Stimulated activated CD8-positive, alpha-beta memory T cell treated with anti-CD3 and anti-CD28 coated beads, Interleukin-15, amount 100 ng/mL, for 24 hours (primary cell): ENCODE data around the gene PMS2.
"Not testable (repeated sequence)": the region's sequence is repeated elsewhere in the genome, so short reads cannot be mapped to it uniquely, and the experiment has no call there.

Experiments
- DNase-seq: peaks from one replicate; pipeline ENCODE4 v3.0.0-alpha.2; 2020; ENCODE audit warnings: low read depth

PMS2 gene

GRCh38 chr7:6008668-6009611, at the start of gene PMS2, which contains the start of gene AIMP2:
PMS2 (minus strand) TSS chr7:6009049; CDS start chr7:6009019, 30 bp downstream.
AIMP2 (plus strand) TSS chr7:6009272; CDS start chr7:6009364, 92 bp downstream.
- peak; percentile 81 for DNase-seq

- DNase-seq: no peak
Measured at GRCh38 chr7:6057316-6058129, 48.7 kb upstream of the PMS2 start.

GRCh38 chr7:6056616-6057015, 47.8 kb upstream of the PMS2 start:
- DNase-seq: no peak

- not testable (repeated sequence) for DNase-seq
Measured at GRCh38 chr7:6051185-6051584, 42.3 kb upstream of the PMS2 start.

- DNase-seq: no peak
Measured at GRCh38 chr7:6049780-6050179, 40.9 kb upstream of the PMS2 start.

- no peak for DNase-seq
Measured at GRCh38 chr7:6035686-6036085, 26.8 kb upstream of the PMS2 start.

GRCh38 chr7:6035165-6035564, 26.3 kb upstream of the PMS2 start:
- no peak for DNase-seq

GRCh38 chr7:6032641-6033040, 23.8 kb upstream of the PMS2 start:
- DNase-seq: no peak

GRCh38 chr7:6032167-6032566, 23.3 kb upstream of the PMS2 start:
- DNase-seq: no peak

- no peak for DNase-seq
Measured at GRCh38 chr7:6031567-6031966, 22.7 kb upstream of the PMS2 start.

- DNase-seq: no peak
Measured at GRCh38 chr7:6030988-6031387, 22.1 kb upstream of the PMS2 start, which contains the start of gene ANKRD61. ANKRD61 (plus strand) TSS chr7:6031376; CDS start chr7:6031376, 0 bp downstream.

GRCh38 chr7:6028563-6028962, 19.7 kb upstream of the PMS2 start:
- DNase-seq: no peak

GRCh38 chr7:6027806-6028365, 19.0 kb upstream of the PMS2 start:
- DNase-seq: no peak

- no peak for DNase-seq
Measured at GRCh38 chr7:6026820-6027311, 18.0 kb upstream of the PMS2 start.

- peak; percentile 24 for DNase-seq
Measured at GRCh38 chr7:6026011-6026819, 17.4 kb upstream of the PMS2 start.

GRCh38 chr7:6023974-6024435, 15.2 kb upstream of the PMS2 start:
- no peak for DNase-seq

GRCh38 chr7:6022707-6023106, 13.9 kb upstream of the PMS2 start:
- no peak for DNase-seq

- DNase-seq: no peak
Measured at GRCh38 chr7:6020371-6021286, 11.8 kb upstream of the PMS2 start.

GRCh38 chr7:6016653-6016966, 7.8 kb upstream of the PMS2 start:
- no peak for DNase-seq

GRCh38 chr7:6015917-6016652, 7.2 kb upstream of the PMS2 start:
- DNase-seq: no peak
